Middle frontal gyrus (tissue), 1 donor: ENCODE results near the gene KCNQ5.
"Not testable (repeated sequence)": the region's sequence is repeated elsewhere in the genome, so short reads cannot be mapped to it uniquely, and the experiment has no call there.

Experiments
- DNase-seq: peaks from one replicate; pipeline ENCODE4 v3.0.0-alpha.2; 2015; ENCODE audit warnings: low spot score; ENCODE audit errors: extremely low spot score

Gene KCNQ5

GRCh38 chr6:72948153-72948552, 326.3 kb downstream of the KCNQ5 start:
- no peak for DNase-seq

- no peak for DNase-seq
Observed at GRCh38 chr6:72950114-72950860, 328.4 kb downstream of the KCNQ5 start.

GRCh38 chr6:72952808-72953630, 331.2 kb downstream of the KCNQ5 start:
- no peak for DNase-seq

GRCh38 chr6:72953971-72954381, 332.1 kb downstream of the KCNQ5 start:
- no peak for DNase-seq

GRCh38 chr6:72954716-72955115, 332.9 kb downstream of the KCNQ5 start:
- no peak for DNase-seq

- DNase-seq, result no peak
Observed at GRCh38 chr6:72955666-72956065, 333.8 kb downstream of the KCNQ5 start.

GRCh38 chr6:72956272-72956671, 334.4 kb downstream of the KCNQ5 start:
- no peak for DNase-seq

GRCh38 chr6:72959821-72960220, 338.0 kb downstream of the KCNQ5 start:
- no peak for DNase-seq

GRCh38 chr6:72963946-72964345, 342.1 kb downstream of the KCNQ5 start:
- no peak for DNase-seq

- DNase-seq, result no peak
Observed at GRCh38 chr6:72966628-72967280, 344.9 kb downstream of the KCNQ5 start.

GRCh38 chr6:72967329-72967728, 345.5 kb downstream of the KCNQ5 start:
- no peak for DNase-seq

GRCh38 chr6:72968704-72969103, 346.8 kb downstream of the KCNQ5 start:
- DNase-seq, result no peak

GRCh38 chr6:72969666-72970065, 347.8 kb downstream of the KCNQ5 start:
- no peak for DNase-seq

- DNase-seq, result no peak
Observed at GRCh38 chr6:72972579-72972978, 350.7 kb downstream of the KCNQ5 start.

GRCh38 chr6:72974276-72974675, 352.4 kb downstream of the KCNQ5 start:
- DNase-seq, result no peak

- DNase-seq, result no peak
Observed at GRCh38 chr6:72975352-72975752, 353.5 kb downstream of the KCNQ5 start.

- no peak for DNase-seq
Observed at GRCh38 chr6:72976484-72976883, 354.6 kb downstream of the KCNQ5 start.

- DNase-seq, result no peak
Observed at GRCh38 chr6:72977114-72977513, 355.2 kb downstream of the KCNQ5 start.

GRCh38 chr6:72978808-72979207, 356.9 kb downstream of the KCNQ5 start:
- DNase-seq, result not testable (repeated sequence)

- DNase-seq, result not testable (repeated sequence)
Observed at GRCh38 chr6:72984189-72984831, 362.4 kb downstream of the KCNQ5 start.

GRCh38 chr6:72984981-72985665, 363.3 kb downstream of the KCNQ5 start:
- no peak for DNase-seq
